Panc1 (cell line): ENCODE measurements around the gene PRKCB. TPM values are rescaled to one million over a fixed set of nuclear protein-coding genes. Genes with fewer than 3 reads are reported as not detected.

Experiments
- ATAC-seq: fragments of 200-7000 bp; cut with Tn5 transposase; 2 replicates; pipeline ENCODE4 v1.9.1; 2020; ENCODE audit warnings: mild to moderate bottlenecking, moderate library complexity
- BruUV-seq: library from RNA; stranded (reverse); fragments of 400-500 nt; replicated peaks from 2 replicates; lab custom pipeline; 2021; lab: Mats Ljungman, UMichigan
- CTCF ChIA-PET: fragments of 300-600 bp; sonication (Branson Sonifier 250); formaldehyde crosslinking; loops from one replicate; lab custom pipeline; 2022; ENCODE audit warnings: antibody characterized with exemption; lab: Charles Lee
- POLR2A ChIA-PET: fragments of 300-600 bp; sonication (Branson Sonifier 250); formaldehyde crosslinking; loops from one replicate; lab custom pipeline; 2022; ENCODE audit warnings: antibody characterized with exemption; lab: Charles Lee
- DNase-seq: peaks from one replicate; pipeline ENCODE4 v3.0.0-alpha.2; 2010; ENCODE audit warnings: low read depth, low spot score
- H3K27ac ChIP-seq: 2 replicates; pipeline ENCODE4 v1.5.1; 2011; ENCODE audit warnings: mild to moderate bottlenecking, low read length, inconsistent platforms
- H3K27me3 ChIP-seq: fragments of 200-500 bp; sonication (Bioruptor generic); 2 replicates; pipeline ENCODE4 v1.6.0; 2014; ENCODE audit warnings: low read length, inconsistent platforms; ENCODE audit not compliant: control insufficient read depth, insufficient read depth
- H3K36me3 ChIP-seq: fragments of 200-500 bp; sonication (Bioruptor generic); 2 replicates; pipeline ENCODE4 v1.5.1; 2014; ENCODE audit warnings: inconsistent platforms, mild to moderate bottlenecking, low read length, moderate library complexity; ENCODE audit not compliant: control insufficient read depth, insufficient read depth
- H3K4me1 ChIP-seq: 2 replicates; pipeline ENCODE4 v1.5.1; 2011; ENCODE audit warnings: inconsistent platforms, mild to moderate bottlenecking, low read length, moderate library complexity; ENCODE audit not compliant: control insufficient read depth, insufficient read depth
- H3K4me3 ChIP-seq, 2 experiments: 2 replicates each; pipeline ENCODE4 v1.5.1; 2011 to 2012; ENCODE audit warnings: low read depth in 2 of 2, low read length in 2 of 2, mild to moderate bottlenecking in 2 of 2, inconsistent platforms in 1 of 2, moderate library complexity in 1 of 2
- H3K9me3 ChIP-seq: fragments of 200-500 bp; sonication (Bioruptor generic); 2 replicates; pipeline ENCODE4 v1.5.1; 2014; ENCODE audit warnings: low read depth, mild to moderate bottlenecking, inconsistent platforms, low read length, moderate library complexity; ENCODE audit not compliant: control insufficient read depth, insufficient read depth
- POLR2AphosphoS5 ChIP-seq: IDR thresholded peaks from 2 replicates; pipeline ENCODE4 v1.6.1; 2012; ENCODE audit warnings: mild to moderate bottlenecking, low read depth, low read length, moderate library complexity
- SIN3A ChIP-seq: IDR thresholded peaks from 2 replicates; pipeline ENCODE4 v1.6.1; 2012; ENCODE audit warnings: low read depth, mild to moderate bottlenecking, low read length, moderate library complexity, borderline replicate concordance; ENCODE audit not compliant: insufficient read depth
- TCF7L2 ChIP-seq: IDR thresholded peaks from 2 replicates; pipeline ENCODE4 v1.6.1; 2011; ENCODE audit warnings: mild to moderate bottlenecking, low read depth, low read length, inconsistent platforms
- in situ Hi-C: cut with HindIII; loops from 2 replicates; pipeline ENCODE4 v1.10.0; 2016; ENCODE audit warnings: low sequenced_read_pairs, low pct_unique_long_range_greater_than_20kb
- intact Hi-C: fragments of 100-400 bp; cut with micrococcal nuclease; formaldehyde crosslinking; loops from one replicate; pipeline ENCODE4 v1.10.0; 2022; ENCODE audit not compliant: unreplicated experiment
- total RNA-seq: library from RNA; stranded (reverse); gene quantifications from one replicate; pipeline ENCODE4 v1.2.1, GENCODE V29; 2021; ENCODE audit not compliant: unreplicated experiment
- TF ChIP-seq, protein P1 (sequence below): fragments of 450-650 bp; IDR thresholded peaks from 2 replicates; pipeline ENCODE4 v1.5.1; 2017; ENCODE audit warnings: mild to moderate bottlenecking
- TF ChIP-seq, protein P2 (sequence below), 2 experiments: IDR thresholded peaks; 2 replicates each; pipeline ENCODE4 v1.6.1; 2011 to 2012; ENCODE audit warnings: low read depth in 2 of 2, control low read depth in 1 of 2, low read length in 1 of 2, mild to moderate bottlenecking in 1 of 2, moderate library complexity in 1 of 2; ENCODE audit not compliant: insufficient read depth in 1 of 2

PRKCB gene
- total RNA-seq, 1 experiment from 2014 or later: 0.41 TPM

DNA sequence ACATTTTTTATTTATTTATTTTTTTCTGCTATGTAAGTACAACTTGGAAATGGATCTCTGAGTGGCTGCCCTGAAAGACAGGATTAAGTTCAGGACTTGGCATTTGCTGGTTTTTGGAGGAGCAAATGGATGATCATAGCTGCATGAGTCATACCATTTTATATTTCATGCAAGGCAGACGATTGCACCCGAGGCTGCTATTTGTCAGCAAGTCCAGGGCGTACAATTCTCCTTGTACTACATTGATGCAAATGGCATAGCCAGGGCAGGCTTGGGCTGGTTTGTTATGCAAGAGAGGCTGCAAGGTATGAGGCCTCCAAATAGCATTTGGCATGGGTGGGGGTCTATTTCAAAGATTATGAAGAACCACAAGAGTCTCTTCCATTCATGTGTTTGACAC, 339.2 kb downstream of the PRKCB start:
- in situ Hi-C loops: no loop called here
- ATAC-seq (no peak), DNase-seq (no peak)
- ChIA-PET CTCF (no interaction called here), POLR2A (no interaction called here)
- Histone ChIP-seq H3K36me3 (no peaks in the 10 kb centered on the region), H3K4me1 (no peaks in the 10 kb centered on the region), H3K27ac (no peak overlapping the region), H3K4me3 (no peak overlapping the region), H3K27me3 (peaks cover 15% of the 10 kb centered on the region), H3K9me3 (no peaks in the 10 kb centered on the region)
- intact Hi-C loops: no loop called here
- BruUV-seq: no TSS peak
- TF ChIP-seq, protein P1, sequence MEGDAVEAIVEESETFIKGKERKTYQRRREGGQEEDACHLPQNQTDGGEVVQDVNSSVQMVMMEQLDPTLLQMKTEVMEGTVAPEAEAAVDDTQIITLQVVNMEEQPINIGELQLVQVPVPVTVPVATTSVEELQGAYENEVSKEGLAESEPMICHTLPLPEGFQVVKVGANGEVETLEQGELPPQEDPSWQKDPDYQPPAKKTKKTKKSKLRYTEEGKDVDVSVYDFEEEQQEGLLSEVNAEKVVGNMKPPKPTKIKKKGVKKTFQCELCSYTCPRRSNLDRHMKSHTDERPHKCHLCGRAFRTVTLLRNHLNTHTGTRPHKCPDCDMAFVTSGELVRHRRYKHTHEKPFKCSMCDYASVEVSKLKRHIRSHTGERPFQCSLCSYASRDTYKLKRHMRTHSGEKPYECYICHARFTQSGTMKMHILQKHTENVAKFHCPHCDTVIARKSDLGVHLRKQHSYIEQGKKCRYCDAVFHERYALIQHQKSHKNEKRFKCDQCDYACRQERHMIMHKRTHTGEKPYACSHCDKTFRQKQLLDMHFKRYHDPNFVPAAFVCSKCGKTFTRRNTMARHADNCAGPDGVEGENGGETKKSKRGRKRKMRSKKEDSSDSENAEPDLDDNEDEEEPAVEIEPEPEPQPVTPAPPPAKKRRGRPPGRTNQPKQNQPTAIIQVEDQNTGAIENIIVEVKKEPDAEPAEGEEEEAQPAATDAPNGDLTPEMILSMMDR: no peak
- TF ChIP-seq, protein P2, sequence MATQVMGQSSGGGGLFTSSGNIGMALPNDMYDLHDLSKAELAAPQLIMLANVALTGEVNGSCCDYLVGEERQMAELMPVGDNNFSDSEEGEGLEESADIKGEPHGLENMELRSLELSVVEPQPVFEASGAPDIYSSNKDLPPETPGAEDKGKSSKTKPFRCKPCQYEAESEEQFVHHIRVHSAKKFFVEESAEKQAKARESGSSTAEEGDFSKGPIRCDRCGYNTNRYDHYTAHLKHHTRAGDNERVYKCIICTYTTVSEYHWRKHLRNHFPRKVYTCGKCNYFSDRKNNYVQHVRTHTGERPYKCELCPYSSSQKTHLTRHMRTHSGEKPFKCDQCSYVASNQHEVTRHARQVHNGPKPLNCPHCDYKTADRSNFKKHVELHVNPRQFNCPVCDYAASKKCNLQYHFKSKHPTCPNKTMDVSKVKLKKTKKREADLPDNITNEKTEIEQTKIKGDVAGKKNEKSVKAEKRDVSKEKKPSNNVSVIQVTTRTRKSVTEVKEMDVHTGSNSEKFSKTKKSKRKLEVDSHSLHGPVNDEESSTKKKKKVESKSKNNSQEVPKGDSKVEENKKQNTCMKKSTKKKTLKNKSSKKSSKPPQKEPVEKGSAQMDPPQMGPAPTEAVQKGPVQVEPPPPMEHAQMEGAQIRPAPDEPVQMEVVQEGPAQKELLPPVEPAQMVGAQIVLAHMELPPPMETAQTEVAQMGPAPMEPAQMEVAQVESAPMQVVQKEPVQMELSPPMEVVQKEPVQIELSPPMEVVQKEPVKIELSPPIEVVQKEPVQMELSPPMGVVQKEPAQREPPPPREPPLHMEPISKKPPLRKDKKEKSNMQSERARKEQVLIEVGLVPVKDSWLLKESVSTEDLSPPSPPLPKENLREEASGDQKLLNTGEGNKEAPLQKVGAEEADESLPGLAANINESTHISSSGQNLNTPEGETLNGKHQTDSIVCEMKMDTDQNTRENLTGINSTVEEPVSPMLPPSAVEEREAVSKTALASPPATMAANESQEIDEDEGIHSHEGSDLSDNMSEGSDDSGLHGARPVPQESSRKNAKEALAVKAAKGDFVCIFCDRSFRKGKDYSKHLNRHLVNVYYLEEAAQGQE (IDR thresholded peaks at IDR 0.05; ENCODE audit: insufficient read depth in 1 of 2, low read depth in 2 of 2, low read length in 1 of 2): no peak
- TF ChIP-seq SIN3A (no peak), TCF7L2 (no peak), POLR2AphosphoS5 (no peak)

DNA sequence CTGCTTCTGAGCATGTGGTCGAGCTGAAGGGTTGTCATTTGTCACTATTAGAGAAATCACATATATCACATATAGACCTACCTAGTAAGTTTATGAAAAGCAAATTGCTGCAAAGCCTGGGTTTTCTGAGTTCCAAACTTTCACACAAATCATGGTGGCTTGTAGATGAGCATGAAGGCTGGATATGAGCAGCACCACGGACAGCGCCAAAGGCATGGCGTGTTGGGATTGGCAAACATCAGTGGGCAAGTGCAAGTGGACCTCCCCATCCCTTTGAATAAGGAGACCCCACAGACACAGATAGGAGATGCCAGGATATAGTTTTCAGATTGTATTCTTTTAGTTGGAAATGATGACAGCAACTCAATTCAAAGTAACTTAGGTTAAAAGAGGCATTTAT, 342.7 kb downstream of the PRKCB start:
- BruUV-seq: no TSS peak
- TF ChIP-seq, protein P2 (IDR thresholded peaks at IDR 0.05; ENCODE audit: insufficient read depth in 1 of 2, low read depth in 2 of 2, low read length in 1 of 2): peak; percentile 87
- TF ChIP-seq POLR2AphosphoS5 (no peak), SIN3A (no peak)
- ChIA-PET POLR2A (no interaction called here), CTCF (interaction anchor here (0.5 kb wide), 1 partner anchor 82 kb away, joined by 5 read pairs; no protein-coding TSS in a partner anchor)
- in situ Hi-C loops (no loop called here), intact Hi-C loops (no loop called here)
- Histone ChIP-seq H3K27ac (no peak overlapping the region), H3K36me3 (no peaks in the 10 kb centered on the region), H3K27me3 (peaks cover 8% of the 10 kb centered on the region), H3K4me3 (no peak overlapping the region), H3K4me1 (no peaks in the 10 kb centered on the region), H3K9me3 (no peaks in the 10 kb centered on the region)
- no peak for ATAC-seq
- no peak for DNase-seq
